H1 (cell line): Measurements from ENCODE around the gene PTPRO. TPM values are rescaled to one million over a fixed set of nuclear protein-coding genes. Genes with fewer than 3 reads are reported as not detected.

Experiments used
- ASH2L ChIP-seq: fragments of 200-600, 300-600 bp; sonication (generic); IDR thresholded peaks from one replicate; pipeline ENCODE4 v1.7.1; 2017; ENCODE audit warnings: low read length
- JUN ChIP-seq: IDR thresholded peaks from 2 replicates; pipeline ENCODE4 v1.6.1; 2011; ENCODE audit warnings: low read depth, mild to moderate bottlenecking, improper control_type of control experiment, low read length
- MAX ChIP-seq: IDR thresholded peaks from 2 replicates; pipeline ENCODE4 v1.6.1; 2012; ENCODE audit warnings: inconsistent platforms
- SIN3A ChIP-seq, 2 experiments: IDR thresholded peaks in 1 of 2; conservative IDR thresholded peaks in 1 of 2; 2 replicates each; pipeline ENCODE4 v1.6.1; 2011 to 2012; ENCODE audit warnings: low read length in 2 of 2, improper control_type of control experiment in 1 of 2, low read depth in 1 of 2, mild to moderate bottlenecking in 1 of 2
- polyA plus RNA-seq, 7 experiments: library from polyadenylated mRNA; depleted of rRNA in 3 of 7; stranded (reverse) in 5 of 7; unstranded in 2 of 7; fragments of >200 nt in 5 of 7; fragments of 200-250 nt in 2 of 7; gene quantifications; 1 replicate in 5 of 7; 2 replicates in 1 of 7; 4 replicates in 1 of 7; pipeline versions ENCODE4 v1.2.1 to v1.2.3, GENCODE V29; 2011 to 2013; ENCODE audit warnings: missing spikeins in 2 of 7, mixed read lengths in 2 of 7
- total RNA-seq: library from RNA; stranded (reverse); fragmentation: NEBNext Ultra II Directional; extraction: Animal tissue kit (Norgen Biotek cat#: 25700); gene quantifications from 2 replicates; pipeline ENCODE4 v1.2.1, GENCODE V29; 2021

Gene PTPRO
- total and polyA plus RNA-seq, 2 of the 8 experiments (the other 6 are each of a cell fraction or from before 2014, with no cell fraction given) = 0.73 to 1.7 TPM

GRCh38 chr12:15591811-15592210 is 269.5 kb downstream of the PTPRO start (continued):
- TF ChIP-seq ASH2L = no peak
- no peak for TF ChIP-seq MAX
- no peak for TF ChIP-seq JUN
- no peak for TF ChIP-seq SIN3A (conservative IDR thresholded peaks at IDR 0.05 in 1 of 2, IDR thresholded peaks at IDR 0.05 in 1 of 2; ENCODE audit: low read depth in 1 of 2, low read length in 2 of 2)
